Thyroid gland (tissue), 4 donors: ENCODE data around the gene KRT79.

Experiments
- POLR2A ChIP-seq, 2 donors: fragments of 450-650 bp; IDR thresholded peaks; one replicate each; pipeline ENCODE4 v1.6.1; 2017; ENCODE audit warnings: antibody characterized with exemption in 2 of 2, mild to moderate bottlenecking in 2 of 2, moderate library complexity in 1 of 2
- TF ChIP-seq, protein P1 (sequence below), 6 experiments: fragments of 200-600 bp in 3 of 6; fragments of 450-650 bp in 3 of 6; sonication (generic) in 3 of 6; IDR thresholded peaks; one replicate each; pipeline ENCODE4 v1.5.1; 2016 to 2019; ENCODE audit warnings: antibody characterized with exemption in 6 of 6, mild to moderate bottlenecking in 2 of 6, inconsistent platforms in 1 of 6, moderate library complexity in 1 of 6

DNA sequence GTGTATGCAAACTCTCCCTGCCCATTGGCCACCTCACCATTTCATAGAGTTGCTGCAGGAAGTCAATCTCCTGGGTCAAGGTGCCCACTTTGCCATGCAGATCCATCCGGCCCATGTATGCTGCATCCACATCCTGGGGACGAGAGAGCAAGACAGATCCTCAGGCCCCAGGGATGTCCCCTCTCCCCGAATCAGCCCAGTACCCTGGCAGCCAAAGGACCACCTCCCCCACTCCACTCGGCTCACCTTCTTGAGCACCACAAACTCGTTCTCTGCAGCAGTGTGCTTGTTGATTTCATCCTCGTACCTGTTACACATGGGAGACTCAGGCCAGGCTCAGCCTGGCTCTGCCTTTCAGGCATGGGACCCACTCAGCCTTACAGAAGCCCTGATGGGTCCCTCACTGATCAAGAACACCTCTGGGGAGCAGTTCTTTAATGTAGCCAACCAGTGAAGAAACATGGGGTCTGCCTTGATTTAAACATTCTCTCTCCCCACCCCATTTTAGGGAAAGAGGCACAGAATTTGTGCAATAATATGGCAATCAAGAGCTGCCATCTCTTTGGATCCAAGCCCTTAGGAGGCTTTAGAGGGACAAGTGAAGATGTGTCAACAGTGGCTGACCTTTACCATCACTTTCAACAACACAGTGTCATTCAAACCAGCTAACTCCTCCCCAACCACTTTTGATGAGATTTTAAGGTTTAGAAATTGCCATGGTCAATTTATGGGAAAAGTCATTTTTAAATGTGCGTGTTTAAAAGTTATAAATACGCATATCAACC, 3.9 kb downstream of the KRT79 start:
- TF ChIP-seq POLR2A (IDR thresholded peaks at IDR 0.05), result no peak
- TF ChIP-seq, protein P1, sequence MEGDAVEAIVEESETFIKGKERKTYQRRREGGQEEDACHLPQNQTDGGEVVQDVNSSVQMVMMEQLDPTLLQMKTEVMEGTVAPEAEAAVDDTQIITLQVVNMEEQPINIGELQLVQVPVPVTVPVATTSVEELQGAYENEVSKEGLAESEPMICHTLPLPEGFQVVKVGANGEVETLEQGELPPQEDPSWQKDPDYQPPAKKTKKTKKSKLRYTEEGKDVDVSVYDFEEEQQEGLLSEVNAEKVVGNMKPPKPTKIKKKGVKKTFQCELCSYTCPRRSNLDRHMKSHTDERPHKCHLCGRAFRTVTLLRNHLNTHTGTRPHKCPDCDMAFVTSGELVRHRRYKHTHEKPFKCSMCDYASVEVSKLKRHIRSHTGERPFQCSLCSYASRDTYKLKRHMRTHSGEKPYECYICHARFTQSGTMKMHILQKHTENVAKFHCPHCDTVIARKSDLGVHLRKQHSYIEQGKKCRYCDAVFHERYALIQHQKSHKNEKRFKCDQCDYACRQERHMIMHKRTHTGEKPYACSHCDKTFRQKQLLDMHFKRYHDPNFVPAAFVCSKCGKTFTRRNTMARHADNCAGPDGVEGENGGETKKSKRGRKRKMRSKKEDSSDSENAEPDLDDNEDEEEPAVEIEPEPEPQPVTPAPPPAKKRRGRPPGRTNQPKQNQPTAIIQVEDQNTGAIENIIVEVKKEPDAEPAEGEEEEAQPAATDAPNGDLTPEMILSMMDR (IDR thresholded peaks at IDR 0.05), result no peak
